ENCODE data around the gene SGCE. TPM values are rescaled to one million over a fixed set of nuclear protein-coding genes. Genes with fewer than 3 reads are reported as not detected.

SGCE gene
- total and polyA plus RNA-seq, 2 donors (not counting 1 experiment from before 2014, with no cell fraction given), result 8.9 to 13.0 TPM

DNA sequence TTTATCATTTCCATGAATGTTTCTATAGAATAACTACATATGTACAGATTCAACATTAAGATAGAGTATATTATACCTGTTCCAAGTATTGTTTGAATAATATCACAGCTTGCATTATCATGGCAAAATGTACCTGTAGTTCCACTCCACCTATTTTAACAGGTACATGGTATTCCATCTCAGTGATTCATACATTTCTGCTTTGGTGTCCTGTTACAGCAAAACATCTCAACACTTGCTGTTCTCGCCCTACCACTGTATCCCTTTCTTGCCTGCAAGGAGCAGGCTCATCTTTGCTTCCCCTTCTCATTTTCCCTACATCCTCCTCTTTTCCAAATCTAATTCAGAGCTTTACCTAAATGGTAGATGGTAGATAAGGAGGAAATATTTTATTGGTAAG, 27.1 kb upstream of the SGCE start:
- no peak overlapping the region for H3K4me2 ChIP-seq (replicated peaks; ENCODE audit: low read depth, low read length, poor library complexity, severe bottlenecking)
- Mint-ChIP-seq H3K27me3 (peaks cover 3% of the 10 kb centered on the region), H3K9me3 (ENCODE audit: insufficient read depth) (no peaks in the 10 kb centered on the region), H3K4me1 (no peaks in the 10 kb centered on the region), H3K27ac (no peak overlapping the region), H3K4me3 (no peak overlapping the region)
- no peak for DNase-seq
- H3K9me3 ChIP-seq (ENCODE audit: control extremely low read depth in 1 of 3, control insufficient read depth in 2 of 3, insufficient read depth in 1 of 3, low read length in 2 of 3), result no peaks in the 10 kb centered on the region
- no peaks in the 10 kb centered on the region for H4K20me1 ChIP-seq (ENCODE audit: control insufficient read depth, insufficient read depth, low read length, poor library complexity, severe bottlenecking)
- no CpG with 5 or more reads among the region's 1 CpG for WGBS (ENCODE audit: insufficient coverage)
- H3K9ac ChIP-seq (ENCODE audit: low read length), result no peak overlapping the region
- H3K36me3 ChIP-seq (replicated peaks in 1 of 2; ENCODE audit: control extremely low read depth in 1 of 2, control insufficient read depth in 1 of 2, extremely low read depth in 1 of 2, insufficient read depth in 2 of 2, low read length in 1 of 2), result no peaks in the 10 kb centered on the region
- H3K27ac ChIP-seq (ENCODE audit: low read length in 2 of 2), result no peak overlapping the region
- ChIA-PET POLR2A (no interaction called here), CTCF (no interaction called here)
- no peaks in the 10 kb centered on the region for H3K79me2 ChIP-seq (ENCODE audit: control insufficient read depth, insufficient read depth, low read length)
- H3K4me1 ChIP-seq (ENCODE audit: control insufficient read depth in 2 of 2, insufficient read depth in 2 of 2, low read length in 2 of 2), result no peaks in the 10 kb centered on the region
- no peak overlapping the region for H2AFZ ChIP-seq (ENCODE audit: insufficient read depth, low read depth, low read length, poor library complexity, severe bottlenecking)
- ATAC-seq (ENCODE audit: low read depth), result no peak
- intact Hi-C loops (cut with micrococcal nuclease), result no loop called here
- TF ChIP-seq CTCF (IDR thresholded peaks at IDR 0.05) (no peak), EZH2 (IDR thresholded peaks at IDR 0.05; ENCODE audit: borderline replicate concordance, insufficient read depth, low read depth, low read length, poor library complexity, severe bottlenecking) (no peak)
- no peak overlapping the region for H3K4me3 ChIP-seq (ENCODE audit: control extremely low read depth in 1 of 5, extremely low read depth in 1 of 5, insufficient read depth in 1 of 5, low read depth in 2 of 5, low read length in 4 of 5)
- H3K27me3 ChIP-seq (replicated peaks in 1 of 4; ENCODE audit: control extremely low read depth in 1 of 4, control insufficient read depth in 3 of 4, insufficient read depth in 4 of 4, low read length in 3 of 4), result no peaks in the 10 kb centered on the region

GRCh38 chr7:94679358-94679757, 23.4 kb upstream of the SGCE start:
- H3K27me3 ChIP-seq (replicated peaks in 1 of 4; ENCODE audit: control extremely low read depth in 1 of 4, control insufficient read depth in 3 of 4, insufficient read depth in 4 of 4, low read length in 3 of 4), result no peaks in the 10 kb centered on the region
- DNase-seq (no peak), ATAC-seq (ENCODE audit: low read depth) (no peak)
- Mint-ChIP-seq H3K4me3 (no peak overlapping the region), H3K27me3 (peaks cover 7% of the 10 kb centered on the region), H3K4me1 (no peaks in the 10 kb centered on the region), H3K27ac (no peak overlapping the region), H3K9me3 (ENCODE audit: insufficient read depth) (no peaks in the 10 kb centered on the region)
- H3K36me3 ChIP-seq (replicated peaks in 1 of 2; ENCODE audit: control extremely low read depth in 1 of 2, control insufficient read depth in 1 of 2, extremely low read depth in 1 of 2, insufficient read depth in 2 of 2, low read length in 1 of 2), result no peaks in the 10 kb centered on the region
- no peaks in the 10 kb centered on the region for H3K4me1 ChIP-seq (ENCODE audit: control insufficient read depth in 2 of 2, insufficient read depth in 2 of 2, low read length in 2 of 2)
- ChIA-PET POLR2A (no interaction called here), CTCF (no interaction called here)
- no peaks in the 10 kb centered on the region for H3K9me3 ChIP-seq (ENCODE audit: control extremely low read depth in 1 of 3, control insufficient read depth in 2 of 3, insufficient read depth in 1 of 3, low read length in 2 of 3)
- no peaks in the 10 kb centered on the region for H4K20me1 ChIP-seq (ENCODE audit: control insufficient read depth, insufficient read depth, low read length, poor library complexity, severe bottlenecking)
- intact Hi-C loops (cut with micrococcal nuclease), result no loop called here
- WGBS (ENCODE audit: insufficient coverage), result no CpG with 5 or more reads among the region's 1 CpG
- no peak overlapping the region for H3K9ac ChIP-seq (ENCODE audit: low read length)
- H3K4me2 ChIP-seq (replicated peaks; ENCODE audit: low read depth, low read length, poor library complexity, severe bottlenecking), result no peak overlapping the region
- no peak overlapping the region for H2AFZ ChIP-seq (ENCODE audit: insufficient read depth, low read depth, low read length, poor library complexity, severe bottlenecking)
- H3K79me2 ChIP-seq (ENCODE audit: control insufficient read depth, insufficient read depth, low read length), result no peaks in the 10 kb centered on the region
- no peak overlapping the region for H3K27ac ChIP-seq (ENCODE audit: low read length in 2 of 2)
- no peak overlapping the region for H3K4me3 ChIP-seq (ENCODE audit: control extremely low read depth in 1 of 5, extremely low read depth in 1 of 5, insufficient read depth in 1 of 5, low read depth in 2 of 5, low read length in 4 of 5)
- TF ChIP-seq EZH2 (IDR thresholded peaks at IDR 0.05; ENCODE audit: borderline replicate concordance, insufficient read depth, low read depth, low read length, poor library complexity, severe bottlenecking), result no peak
- TF ChIP-seq CTCF (IDR thresholded peaks at IDR 0.05), result no peak
